ENCODE results near the gene SLC20A1. TPM values are rescaled to one million over a fixed set of nuclear protein-coding genes. Genes with fewer than 3 reads are reported as not detected.

Gene SLC20A1
- total RNA-seq, 1 donor from 2014 or later: 101 TPM

GRCh38 chr2:112629823-112630222 lies 15.9 kb upstream of the SLC20A1 start:
- Histone ChIP-seq H3K36me3 (ENCODE audit: control insufficient read depth, insufficient read depth, low read length) (no peaks in the 10 kb centered on the region), H3K27me3 (ENCODE audit: control insufficient read depth, insufficient read depth, low read length) (no peaks in the 10 kb centered on the region), H3K4me3 (ENCODE audit: low read depth, low read length) (no peak overlapping the region)
- TF ChIP-seq CTCF (IDR thresholded peaks at IDR 0.05; ENCODE audit: insufficient read depth, low read length, poor library complexity, severe bottlenecking): no peak
- DNase-seq (ENCODE audit: low read depth): no peak

- H3K27me3 ChIP-seq (ENCODE audit: control insufficient read depth, insufficient read depth, low read length): no peaks in the 10 kb centered on the region
- DNase-seq (ENCODE audit: low read depth): no peak
- H3K4me3 ChIP-seq (ENCODE audit: low read depth, low read length): no peak overlapping the region
- H3K36me3 ChIP-seq (ENCODE audit: control insufficient read depth, insufficient read depth, low read length): no peaks in the 10 kb centered on the region
- no peak for TF ChIP-seq CTCF (IDR thresholded peaks at IDR 0.05; ENCODE audit: insufficient read depth, low read length, poor library complexity, severe bottlenecking)
These were observed 15.5 kb upstream of the SLC20A1 start for GRCh38 chr2:112630268-112630667.

GRCh38 chr2:112633708-112634107 lies 12.0 kb upstream of the SLC20A1 start:
- no peak for DNase-seq (ENCODE audit: low read depth)
- no peaks in the 10 kb centered on the region for H3K36me3 ChIP-seq (ENCODE audit: control insufficient read depth, insufficient read depth, low read length)
- no peaks in the 10 kb centered on the region for H3K27me3 ChIP-seq (ENCODE audit: control insufficient read depth, insufficient read depth, low read length)
- H3K4me3 ChIP-seq (ENCODE audit: low read depth, low read length): no peak overlapping the region
- no peak for TF ChIP-seq CTCF (IDR thresholded peaks at IDR 0.05; ENCODE audit: insufficient read depth, low read length, poor library complexity, severe bottlenecking)

- H3K27me3 ChIP-seq (ENCODE audit: control insufficient read depth, insufficient read depth, low read length): no peaks in the 10 kb centered on the region
- H3K4me3 ChIP-seq (ENCODE audit: low read depth, low read length): no peak overlapping the region
- no peaks in the 10 kb centered on the region for H3K36me3 ChIP-seq (ENCODE audit: control insufficient read depth, insufficient read depth, low read length)
- no peak for TF ChIP-seq CTCF (IDR thresholded peaks at IDR 0.05; ENCODE audit: insufficient read depth, low read length, poor library complexity, severe bottlenecking)
- DNase-seq (ENCODE audit: low read depth): no peak
These were observed 11.4 kb upstream of the SLC20A1 start for GRCh38 chr2:112634153-112634873.

DNA sequence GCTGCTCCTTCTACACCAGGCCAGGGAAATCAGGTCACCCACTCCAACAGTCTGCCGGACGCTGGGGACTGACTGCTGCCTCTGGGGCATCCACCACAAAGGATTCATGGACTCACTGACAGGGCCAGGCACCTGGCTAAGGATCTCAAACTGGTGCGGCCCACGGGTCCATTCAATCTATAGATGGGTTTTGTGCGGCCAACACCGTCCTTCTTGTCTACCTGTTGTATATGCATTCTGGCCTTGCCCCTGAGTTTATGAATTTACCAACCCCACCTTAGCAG lies 10.9 kb upstream of the SLC20A1 start:
- no peak overlapping the region for H3K4me3 ChIP-seq (ENCODE audit: low read depth, low read length)
- TF ChIP-seq CTCF (IDR thresholded peaks at IDR 0.05; ENCODE audit: insufficient read depth, low read length, poor library complexity, severe bottlenecking): no peak
- no peak for DNase-seq (ENCODE audit: low read depth)
- H3K27me3 ChIP-seq (ENCODE audit: control insufficient read depth, insufficient read depth, low read length): no peaks in the 10 kb centered on the region
- H3K36me3 ChIP-seq (ENCODE audit: control insufficient read depth, insufficient read depth, low read length): no peaks in the 10 kb centered on the region

DNA sequence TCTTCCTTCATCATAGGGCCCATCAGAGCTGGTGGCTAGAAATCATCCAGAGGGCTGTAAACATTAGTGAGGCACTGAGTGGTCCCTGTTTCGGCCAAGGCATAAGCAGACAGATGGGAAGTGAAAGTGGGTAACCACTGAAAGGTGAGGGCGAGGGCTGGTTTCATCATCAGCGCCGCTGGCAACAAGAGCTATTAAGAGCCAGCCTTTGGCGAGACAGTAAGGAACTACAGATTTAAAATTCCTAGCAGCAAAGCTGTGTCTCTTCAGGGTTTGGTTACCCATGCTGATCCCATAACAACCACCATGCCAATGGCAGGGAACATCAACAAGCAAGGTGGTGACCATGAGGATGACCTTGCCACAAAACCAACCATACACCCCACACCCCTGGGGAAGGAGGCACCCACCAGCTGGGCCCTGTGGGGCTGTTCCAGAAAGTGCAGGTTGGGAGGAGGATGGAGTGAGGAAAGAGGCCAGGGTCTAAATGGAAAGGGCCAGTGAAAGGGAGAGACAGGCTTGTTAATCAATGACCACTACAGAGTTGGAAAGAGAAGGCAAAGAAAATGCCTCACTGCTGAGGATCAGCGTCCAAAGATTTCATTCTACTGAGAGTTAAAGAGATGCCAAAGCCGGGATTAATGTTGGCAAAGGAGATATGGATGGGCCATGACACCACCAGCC lies 9.0 kb upstream of the SLC20A1 start:
- no peak for DNase-seq (ENCODE audit: low read depth)
- Histone ChIP-seq H3K4me3 (ENCODE audit: low read depth, low read length) (no peak overlapping the region), H3K27me3 (ENCODE audit: control insufficient read depth, insufficient read depth, low read length) (no peaks in the 10 kb centered on the region), H3K36me3 (ENCODE audit: control insufficient read depth, insufficient read depth, low read length) (no peaks in the 10 kb centered on the region)
- no peak for TF ChIP-seq CTCF (IDR thresholded peaks at IDR 0.05; ENCODE audit: insufficient read depth, low read length, poor library complexity, severe bottlenecking)

Data from kidney epithelial cell (primary cell).